NCI-H460 (cell line): Measurements from ENCODE around the gene IRF2BP1. TPM values are rescaled to one million over a fixed set of nuclear protein-coding genes. Genes with fewer than 3 reads are reported as not detected.
A peak's percentile ranks its signal among the peaks of the same experiment; 100 is the strongest.
"Not testable (repeated sequence)": the region's sequence is repeated elsewhere in the genome, so short reads cannot be mapped to it uniquely, and the experiment has no call there.

Experiments used
- DNase-seq: peaks from one replicate; pipeline ENCODE4 v3.0.0-alpha.2; 2016; ENCODE audit warnings: low read depth; ENCODE audit errors: extremely low read depth
- total RNA-seq: library from RNA; depleted of rRNA; stranded (reverse); fragments of >200 nt; shearing (Covaris generic); gene quantifications from 2 replicates; pipeline ENCODE4 v1.2.3, GENCODE V29; 2014

IRF2BP1 gene
- total RNA-seq, 1 experiment from 2014 or later, result 19.7 TPM

DNA sequence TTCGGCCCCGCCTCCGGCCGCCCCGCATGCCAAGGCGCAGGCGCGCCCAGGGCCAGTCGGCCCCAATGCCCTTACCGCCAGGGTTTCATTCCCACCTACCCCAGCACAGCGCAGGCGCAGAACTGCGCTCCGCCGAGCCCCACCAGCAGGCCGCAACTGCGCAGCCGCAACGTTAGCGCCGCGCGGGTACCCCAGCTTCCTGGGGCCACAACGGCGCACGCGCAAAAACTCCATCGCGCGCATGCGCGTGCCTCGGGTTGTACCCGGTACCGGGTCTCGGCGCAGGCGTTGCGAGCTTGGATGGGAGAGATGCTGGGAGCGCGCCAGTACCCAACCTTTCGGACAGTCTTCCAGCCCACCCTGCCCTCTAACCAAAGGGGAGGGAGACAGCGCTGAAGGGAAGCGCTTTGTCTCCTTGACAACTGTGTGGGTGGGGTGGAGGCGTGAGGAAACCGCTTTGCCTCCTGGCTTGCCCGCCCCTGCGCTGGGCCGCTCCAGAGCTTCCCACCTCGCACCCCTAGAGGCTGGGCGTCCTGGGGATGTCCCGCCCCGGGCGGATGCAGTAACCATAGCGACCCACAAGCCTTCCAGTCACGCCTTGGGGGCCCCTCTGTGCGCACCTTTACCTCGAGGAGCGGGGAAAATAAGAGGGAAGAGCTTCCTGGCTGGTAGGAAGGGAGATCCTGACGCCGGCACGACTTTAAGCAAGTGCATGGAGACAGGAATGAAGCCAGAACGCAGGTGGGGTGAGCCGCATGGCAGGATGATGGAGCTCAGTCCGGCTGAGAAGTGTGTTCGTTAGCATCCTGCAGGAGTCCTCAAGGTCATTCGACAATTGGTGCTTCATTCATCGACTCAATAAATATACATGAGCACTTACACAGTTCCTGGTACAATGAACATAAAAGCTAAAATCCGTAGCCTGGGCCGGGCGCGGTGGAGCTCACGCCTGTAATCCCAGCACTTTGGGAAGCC is 17.0 kb upstream of the IRF2BP1 start:
- peak; percentile 94 for DNase-seq

- no peak for DNase-seq
Measured at GRCh38 chr19:45901912-45902650, 16.1 kb upstream of the IRF2BP1 start, which contains the start of gene MYPOP. Gene MYPOP (minus strand): TSS chr19:45902613. CDS start chr19:45901773, 840 bp downstream.

DNA sequence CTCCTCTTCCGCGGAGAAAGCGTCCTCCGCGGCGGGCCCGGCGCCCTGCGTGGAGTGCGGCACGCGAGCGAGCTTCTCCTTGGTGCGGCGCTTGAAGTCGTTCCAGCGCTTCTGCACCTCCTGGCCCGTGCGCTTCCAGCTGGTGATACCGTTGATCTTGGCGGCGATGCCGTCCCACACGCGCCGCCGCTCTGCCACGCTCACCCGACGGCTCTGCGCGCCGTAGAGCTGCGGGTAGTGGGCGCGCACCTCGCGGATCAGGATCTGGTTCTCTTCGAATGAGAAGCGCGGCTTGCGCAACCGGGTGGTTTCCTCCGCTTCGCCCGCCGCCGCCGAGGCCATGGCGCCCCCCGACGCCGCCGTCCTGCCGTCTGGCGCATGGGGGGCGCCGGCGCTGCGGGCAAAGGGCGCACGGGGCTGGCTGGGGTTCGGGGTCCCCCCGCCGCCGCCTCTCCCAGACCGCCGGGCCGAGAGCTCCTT is 15.5 kb upstream of the IRF2BP1 start:
- DNase-seq, result no peak

DNA sequence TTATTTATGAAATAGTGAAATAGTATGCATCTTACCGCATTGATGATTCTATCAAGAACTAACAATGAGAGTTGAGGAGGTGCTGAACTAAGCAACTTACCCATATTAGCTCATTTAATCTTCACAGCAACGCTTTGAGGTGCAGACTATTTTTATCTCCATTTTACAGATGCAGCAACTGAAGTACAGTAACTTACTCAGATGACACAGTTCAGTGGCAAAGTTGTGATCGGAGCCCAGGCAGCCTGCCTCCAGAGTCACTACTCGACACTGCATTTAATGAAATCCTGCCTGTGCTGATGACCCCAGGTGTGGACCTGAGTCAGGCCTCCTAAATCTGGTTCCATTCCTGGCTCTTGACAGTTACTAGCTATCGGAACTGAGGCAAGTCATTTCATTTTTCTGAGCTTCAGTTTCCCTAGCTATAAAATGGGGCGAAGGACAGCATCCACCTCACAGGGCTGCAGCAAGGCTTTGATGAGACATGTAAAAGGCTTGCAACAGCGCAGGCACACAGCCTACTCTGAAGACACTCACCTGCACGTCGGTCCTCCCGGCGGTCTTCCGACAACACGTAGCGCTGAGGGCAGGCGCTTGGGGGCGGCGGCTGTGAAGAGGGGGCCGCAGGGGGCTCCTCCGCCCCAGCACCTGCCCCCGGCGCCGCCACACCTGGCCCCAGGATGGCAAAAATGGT is 14.9 kb upstream of the IRF2BP1 start:
- DNase-seq, result no peak

- no peak for DNase-seq
Measured at GRCh38 chr19:45899919-45900589, 14.1 kb upstream of the IRF2BP1 start.

- DNase-seq, result no peak
Measured at GRCh38 chr19:45899253-45899652, 13.3 kb upstream of the IRF2BP1 start.

- no peak for DNase-seq
Measured at GRCh38 chr19:45897261-45897812, 11.4 kb upstream of the IRF2BP1 start.

DNA sequence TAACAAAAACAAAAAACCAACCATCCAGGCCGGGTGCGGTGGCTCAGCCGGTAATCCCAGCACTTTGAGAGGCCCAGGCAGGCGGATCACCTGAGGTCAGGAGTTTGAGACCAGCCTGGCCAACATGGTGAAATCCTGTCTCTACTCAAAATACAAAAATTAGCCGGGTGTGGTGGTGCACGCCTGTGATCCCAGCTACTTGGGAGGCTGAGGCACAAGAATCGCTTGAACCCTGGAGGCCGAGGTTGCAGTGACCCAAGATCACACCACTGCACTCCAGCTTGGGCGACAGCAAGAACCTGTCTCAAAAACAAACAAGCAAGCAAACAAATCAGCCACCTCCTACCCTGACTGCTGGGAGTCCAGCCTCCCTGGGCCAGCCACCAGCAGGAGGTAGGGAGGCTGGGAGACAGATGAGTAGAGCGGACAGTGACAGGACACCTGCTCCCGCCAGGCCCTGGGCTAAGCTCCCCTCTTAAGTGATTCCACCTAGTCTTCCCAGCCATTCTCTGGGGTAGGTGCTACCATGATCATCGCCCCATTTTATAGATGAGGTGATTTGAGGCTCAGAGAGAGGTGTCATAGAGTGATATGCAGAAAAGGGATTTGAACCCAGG is 10.2 kb upstream of the IRF2BP1 start:
- DNase-seq, result not testable (repeated sequence)

DNA sequence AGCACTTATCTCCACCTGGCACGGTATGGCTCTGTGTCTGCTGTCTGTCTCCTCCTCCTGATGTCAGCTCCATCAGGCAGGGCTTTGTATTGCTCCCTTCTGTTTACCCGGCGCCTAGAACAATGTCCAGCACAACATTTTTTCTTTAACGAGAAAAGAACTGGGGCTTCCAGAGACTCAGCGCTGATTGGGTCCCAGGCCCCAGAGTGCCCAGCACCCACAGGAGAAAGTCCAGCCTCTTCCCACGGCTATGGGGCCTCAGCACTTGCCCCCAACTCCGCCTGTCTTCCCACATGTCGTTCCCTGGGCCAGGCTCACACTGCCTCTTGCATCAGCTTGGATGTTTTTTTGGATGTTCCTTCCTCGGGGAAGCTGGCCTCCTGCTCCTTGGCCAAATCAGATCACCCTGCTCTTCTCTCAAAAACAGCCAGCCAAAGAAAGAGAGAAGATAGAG is 9.6 kb upstream of the IRF2BP1 start:
- no peak for DNase-seq

DNA sequence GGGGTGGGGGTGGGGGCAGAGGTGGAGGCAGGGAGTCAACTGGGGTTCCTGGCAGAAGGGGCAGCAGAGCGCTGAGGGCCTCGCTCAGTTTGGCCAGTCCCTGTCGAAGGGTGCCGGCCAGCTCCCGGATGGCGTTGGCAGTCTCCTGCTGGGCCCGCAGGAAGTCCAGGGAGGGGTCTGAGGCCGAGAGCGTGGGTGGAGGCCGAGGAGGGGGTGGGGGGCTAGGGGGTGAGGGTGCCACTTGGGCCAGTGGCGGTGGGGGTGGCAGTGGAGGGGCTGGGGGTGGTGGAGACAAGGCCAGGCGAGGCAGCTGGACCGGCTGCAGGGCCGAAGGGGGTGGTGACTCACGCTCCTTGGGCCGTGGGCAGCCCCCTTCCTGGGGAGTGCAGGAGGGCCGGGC is 4.9 kb upstream of the IRF2BP1 start:
- no peak for DNase-seq

GRCh38 chr19:45889210-45889885 is 3.4 kb upstream of the IRF2BP1 start:
- DNase-seq, result no peak

GRCh38 chr19:45887200-45887710 is 1.3 kb upstream of the IRF2BP1 start:
- DNase-seq, result no peak

DNA sequence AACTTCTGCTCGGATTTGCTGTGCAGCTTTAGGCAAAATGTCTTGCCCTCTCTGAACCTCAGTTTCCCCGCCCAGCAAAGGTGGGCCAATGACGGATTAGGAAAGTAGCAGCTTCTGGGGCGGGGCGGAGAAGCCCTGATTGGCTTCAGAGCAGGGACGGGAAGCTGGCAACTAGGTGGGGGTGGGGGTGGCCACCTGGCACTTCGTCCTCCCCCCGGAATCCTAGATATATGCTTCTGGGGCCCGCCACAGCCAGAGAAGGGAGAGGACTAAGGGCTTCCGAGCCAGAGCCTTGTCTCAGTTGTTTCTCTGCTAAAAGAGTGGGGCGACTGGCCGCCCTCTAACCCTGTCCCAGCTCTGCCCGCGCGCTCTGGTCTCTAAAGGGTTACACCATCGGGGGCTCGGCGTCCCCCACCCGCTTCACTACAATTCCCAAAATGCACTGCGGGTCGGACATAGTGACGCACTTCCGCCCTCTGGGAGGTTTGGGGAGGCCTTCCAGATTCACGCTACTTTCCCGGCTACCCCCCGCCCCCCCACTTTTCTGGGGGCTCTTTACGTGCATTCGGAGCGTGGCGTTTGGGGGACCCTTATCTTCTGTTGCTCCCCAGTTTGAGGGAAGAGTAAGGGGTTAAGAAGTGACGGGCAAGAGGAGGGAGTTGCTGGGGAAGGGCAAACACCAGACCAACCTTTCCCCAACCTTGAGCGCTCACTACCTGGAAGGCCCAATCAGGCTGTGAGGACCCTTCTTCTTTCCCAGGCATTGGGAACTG is 672 bp upstream of the IRF2BP1 start:
- DNase-seq, result peak; percentile 86

GRCh38 chr19:45884682-45885555 is 1.0 kb downstream of the IRF2BP1 start:
- no peak for DNase-seq

DNA sequence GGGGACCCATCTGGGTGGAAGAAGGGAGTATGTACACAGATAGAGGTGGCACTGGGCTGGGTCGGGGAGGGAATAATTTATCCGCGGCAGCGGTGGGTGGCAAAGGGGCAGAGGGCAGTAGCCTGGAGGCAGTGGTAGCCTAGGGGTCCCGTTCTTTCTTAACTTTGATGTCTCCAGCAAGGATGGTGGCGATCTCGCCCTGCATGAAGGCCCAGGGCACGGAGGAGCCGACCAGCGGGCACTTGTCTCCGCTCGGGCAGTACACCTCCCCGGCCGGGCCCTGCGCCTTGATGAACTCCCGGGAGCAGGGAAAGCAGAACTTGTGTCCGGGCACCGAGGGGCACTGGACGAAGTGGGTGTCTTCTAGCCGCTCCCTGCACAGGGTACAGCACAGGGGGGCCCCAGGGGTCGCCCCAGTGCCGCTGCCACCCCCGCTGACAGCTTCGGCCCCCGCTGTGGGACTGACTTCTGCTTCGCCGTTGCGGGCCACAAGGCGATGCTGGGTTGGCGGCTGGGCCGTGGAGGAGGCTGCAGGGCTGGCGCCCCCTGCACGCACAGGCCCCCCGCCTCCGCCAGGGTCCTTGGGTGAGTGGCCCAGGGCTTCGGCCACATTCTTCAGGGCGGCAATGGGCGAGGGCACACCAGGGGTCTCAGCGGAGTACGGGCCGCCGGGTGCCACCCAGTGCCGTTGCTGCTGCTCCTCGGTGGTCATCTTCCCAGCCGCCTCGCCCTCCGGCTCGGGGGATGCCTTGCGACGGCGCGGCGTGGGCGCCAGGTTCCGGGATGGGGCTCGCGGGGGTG is 1.9 kb downstream of the IRF2BP1 start:
- no peak for DNase-seq

GRCh38 chr19:45883586-45883880 is 2.4 kb downstream of the IRF2BP1 start:
- no peak for DNase-seq
